Liver (tissue), 3 donors: Measurements from ENCODE around the gene ACSS1.
A peak's percentile ranks its signal among the peaks of the same experiment; 100 is the strongest.

ENCODE experiments used
- ATF3 ChIP-seq: IDR thresholded peaks from 2 replicates; pipeline ENCODE4 v1.6.1; 2016; ENCODE audit warnings: antibody characterized with exemption
- CTCF ChIP-seq: fragments of 150-350 bp; IDR thresholded peaks from 2 replicates; pipeline ENCODE4 v1.5.1; 2017; ENCODE audit warnings: improper control_type of control experiment, low read depth, low read length; ENCODE audit not compliant: missing input control
- EGR1 ChIP-seq, 2 donors: IDR thresholded peaks; 2 replicates each; pipeline ENCODE4 v1.6.1; 2016 to 2018; ENCODE audit warnings: antibody characterized with exemption in 2 of 2, low read depth in 2 of 2
- FOXA1 ChIP-seq: IDR thresholded peaks from 2 replicates; pipeline ENCODE4 v1.6.1; 2016; ENCODE audit warnings: antibody characterized with exemption
- GABPA ChIP-seq, 2 donors: IDR thresholded peaks in 1 of 2; conservative IDR thresholded peaks in 1 of 2; 2 replicates each; pipeline ENCODE4 v1.6.1; 2016; ENCODE audit warnings: antibody characterized with exemption in 2 of 2, mild to moderate bottlenecking in 1 of 2, moderate library complexity in 1 of 2
- HNF4G ChIP-seq: IDR thresholded peaks from 2 replicates; pipeline ENCODE4 v1.6.1; 2016; ENCODE audit warnings: antibody characterized with exemption
- JUND ChIP-seq, 2 donors: IDR thresholded peaks; 2 replicates each; pipeline ENCODE4 v1.6.1; 2016; ENCODE audit warnings: antibody characterized with exemption in 2 of 2
- MAX ChIP-seq: IDR thresholded peaks from 2 replicates; pipeline ENCODE4 v1.6.1; 2016; ENCODE audit warnings: antibody characterized with exemption
- RAD21 ChIP-seq, 2 donors: IDR thresholded peaks; 2 replicates each; pipeline ENCODE4 v1.6.1; 2016; ENCODE audit warnings: antibody characterized with exemption in 2 of 2, mild to moderate bottlenecking in 2 of 2
- REST ChIP-seq: IDR thresholded peaks from 2 replicates; pipeline ENCODE4 v1.6.1; 2016; ENCODE audit warnings: antibody characterized with exemption, mild to moderate bottlenecking
- TAF1 ChIP-seq: conservative IDR thresholded peaks from 2 replicates; pipeline ENCODE4 v1.6.1; 2016; ENCODE audit warnings: antibody characterized with exemption, mild to moderate bottlenecking
- YY1 ChIP-seq: IDR thresholded peaks from 2 replicates; pipeline ENCODE4 v1.6.1; 2016; ENCODE audit warnings: antibody characterized with exemption, mild to moderate bottlenecking
- ZBTB33 ChIP-seq: IDR thresholded peaks from 2 replicates; pipeline ENCODE4 v1.6.1; 2016; ENCODE audit warnings: antibody characterized with exemption
- donor health status: healthy.
- donor health status: healthy.

- no peak for TF ChIP-seq CTCF
- peak; percentile 34 for TF ChIP-seq MAX
- peak; percentile 96 for TF ChIP-seq REST
- no peak for TF ChIP-seq RAD21 (IDR thresholded peaks at IDR 0.05)
- peak; percentile 93 for TF ChIP-seq ATF3
- no peak for TF ChIP-seq TAF1
- TF ChIP-seq ZBTB33: no peak
- TF ChIP-seq HNF4G: peak; percentile 58
- no peak for TF ChIP-seq FOXA1
- TF ChIP-seq EGR1 (IDR thresholded peaks at IDR 0.05; ENCODE audit: low read depth in 2 of 2): no peak
- no peak for TF ChIP-seq GABPA (IDR thresholded peaks at IDR 0.05 in 1 of 2, conservative IDR thresholded peaks at IDR 0.05 in 1 of 2)
- no peak for TF ChIP-seq YY1
- TF ChIP-seq JUND (IDR thresholded peaks at IDR 0.05): peak; percentile 98
Observed at GRCh38 chr20:25054995-25055629, 2.8 kb downstream of the ACSS1 start.
